H1 (cell line): ENCODE results near the gene RNGTT. TPM values are rescaled to one million over a fixed set of nuclear protein-coding genes. Genes with fewer than 3 reads are reported as not detected.

ENCODE experiments used
- CTCF ChIA-PET: fragments of 300-600 bp; sonication (Branson Sonifier 250); formaldehyde crosslinking; loops from one replicate; lab custom pipeline; 2021; ENCODE audit not compliant: partially characterized antibody; lab: Charles Lee
- POLR2A ChIA-PET: fragments of 300-600 bp; sonication (Branson Sonifier 250); formaldehyde crosslinking; loops from one replicate; lab custom pipeline; 2021; ENCODE audit warnings: inconsistent platforms; ENCODE audit not compliant: partially characterized antibody; lab: Charles Lee
- DNase-seq, 2 experiments: peaks; one replicate each; pipeline versions ENCODE4 v3.0.0 to v3.0.0-alpha.2; 2010 to 2022; ENCODE audit warnings: low spot score in 2 of 2, low read depth in 1 of 2, mixed read lengths in 1 of 2
- FAIRE-seq: peaks from 2 replicates; lab custom pipeline; 2011; peaks lifted over from hg19 to GRCh38; lab: Jason Lieb, UNC
- H2AFZ ChIP-seq: 2 replicates; pipeline ENCODE4 v1.8.1; 2012; ENCODE audit warnings: low read length, inconsistent platforms
- H2AK5ac ChIP-seq: 2 replicates; pipeline ENCODE4 v1.6.1; 2013; ENCODE audit warnings: low read depth, low read length
- H2BK120ac ChIP-seq: replicated peaks from 2 replicates; pipeline ENCODE3; 2013; ENCODE audit warnings: low read depth, low read length, inconsistent platforms
- H2BK12ac ChIP-seq: 2 replicates; pipeline ENCODE4 v1.6.1; 2013; ENCODE audit warnings: low read depth, low read length
- H2BK15ac ChIP-seq: 2 replicates; pipeline ENCODE4 v1.6.1; 2013; ENCODE audit warnings: low read length
- H2BK20ac ChIP-seq: 2 replicates; pipeline ENCODE4 v1.6.1; 2013; ENCODE audit warnings: low read length
- H2BK5ac ChIP-seq: 2 replicates; pipeline ENCODE4 v1.6.1; 2013; ENCODE audit warnings: low read depth, low read length
- H3K14ac ChIP-seq: 2 replicates; pipeline ENCODE4 v1.6.1; 2013; ENCODE audit warnings: inconsistent platforms; ENCODE audit not compliant: insufficient read length
- H3K18ac ChIP-seq: 2 replicates; pipeline ENCODE4 v1.6.1; 2013; ENCODE audit warnings: low read length; ENCODE audit errors: extremely low read depth
- H3K23ac ChIP-seq: 2 replicates; pipeline ENCODE4 v1.6.1; 2013; ENCODE audit warnings: inconsistent platforms; ENCODE audit not compliant: insufficient read length
- H3K23me2 ChIP-seq: 2 replicates; pipeline ENCODE4 v1.6.1; 2013; ENCODE audit warnings: low read depth, low read length
- H3K27ac ChIP-seq: 2 replicates; pipeline ENCODE4 v1.6.1; 2011; ENCODE audit warnings: low read depth, low read length, inconsistent platforms
- H3K27me3 ChIP-seq, 4 experiments: replicated peaks in 1 of 4; 1 replicate in 1 of 4; 2 replicates in 3 of 4; pipeline versions ENCODE4 v1.6.1 to v1.8.1; 2011 to 2013; ENCODE audit warnings: low read length in 3 of 4, mild to moderate bottlenecking in 3 of 4, inconsistent platforms in 2 of 4, mixed read lengths in 2 of 4, moderate library complexity in 1 of 4; ENCODE audit not compliant: control insufficient read depth in 3 of 4, insufficient read depth in 3 of 4; ENCODE audit errors: extremely low read depth in 1 of 4
- H3K36me3 ChIP-seq, 4 experiments: 2 replicates each; pipeline versions ENCODE4 v1.6.1 to v1.8.1; 2011 to 2013; ENCODE audit warnings: mild to moderate bottlenecking in 4 of 4, low read length in 3 of 4, moderate library complexity in 2 of 4, control low read depth in 1 of 4, inconsistent platforms in 1 of 4; ENCODE audit not compliant: insufficient read depth in 4 of 4, control insufficient read depth in 2 of 4
- H3K4ac ChIP-seq: replicated peaks from 2 replicates; pipeline ENCODE3; 2013; ENCODE audit warnings: low read length, low read depth, mixed read lengths, inconsistent platforms; ENCODE audit not compliant: insufficient read length
- H3K4me1 ChIP-seq, 4 experiments: replicated peaks in 1 of 4; 1 replicate in 1 of 4; 2 replicates in 3 of 4; pipeline versions ENCODE4 v1.6.1 to v1.8.1; 2011 to 2013; ENCODE audit warnings: low read length in 3 of 4, inconsistent platforms in 2 of 4, mixed read lengths in 1 of 4; ENCODE audit not compliant: insufficient read depth in 4 of 4, control insufficient read depth in 3 of 4
- H3K4me2 ChIP-seq, 2 experiments: 2 replicates each; pipeline versions ENCODE4 v1.6.1 to v1.8.1; 2011 to 2013; ENCODE audit warnings: low read depth in 2 of 2, low read length in 2 of 2, control low read depth in 1 of 2, inconsistent platforms in 1 of 2, mild to moderate bottlenecking in 1 of 2; ENCODE audit not compliant: insufficient read depth in 1 of 2
- H3K4me3 ChIP-seq, 4 experiments: fragments of 200-600, 300-600 bp in 1 of 4; sonication (generic), shearing (Covaris generic), sonication (Bioruptor Twin) in 1 of 4; 2 replicates each; pipeline versions ENCODE4 v1.5.1 to v1.8.1; 2011 to 2016; ENCODE audit warnings: low read length in 4 of 4, low read depth in 3 of 4, control low read depth in 2 of 4, inconsistent platforms in 2 of 4, mild to moderate bottlenecking in 2 of 4, mixed read lengths in 1 of 4, moderate library complexity in 1 of 4; ENCODE audit not compliant: insufficient read depth in 2 of 4; ENCODE audit errors: extremely low read depth in 1 of 4
- H3K56ac ChIP-seq: replicated peaks from 2 replicates; pipeline ENCODE3; 2013; ENCODE audit warnings: low read depth, mild to moderate bottlenecking, mixed read lengths, low read length, inconsistent platforms; ENCODE audit not compliant: insufficient read length
- H3K79me1 ChIP-seq: 2 replicates; pipeline ENCODE4 v1.6.1; 2013; ENCODE audit warnings: low read depth, low read length, control low read depth
- H3K79me2 ChIP-seq, 2 experiments: 2 replicates each; pipeline versions ENCODE4 v1.6.1 to v1.8.1; 2012 to 2013; ENCODE audit warnings: low read length in 2 of 2, mild to moderate bottlenecking in 2 of 2, inconsistent platforms in 1 of 2; ENCODE audit not compliant: insufficient read depth in 2 of 2, control insufficient read depth in 1 of 2
- H3K9ac ChIP-seq, 4 experiments: replicated peaks in 1 of 4; 1 replicate in 1 of 4; 2 replicates in 3 of 4; pipeline versions ENCODE4 v1.6.1 to v1.8.1; 2011 to 2013; ENCODE audit warnings: low read depth in 3 of 4, low read length in 3 of 4, control low read depth in 2 of 4, mild to moderate bottlenecking in 2 of 4, moderate library complexity in 2 of 4, inconsistent platforms in 1 of 4; ENCODE audit errors: extremely low read depth in 1 of 4
- H3K9me3 ChIP-seq, 2 experiments: 2 replicates each; pipeline versions ENCODE4 v1.6.1 to v1.8.1; 2012 to 2013; ENCODE audit warnings: mild to moderate bottlenecking in 2 of 2, moderate library complexity in 2 of 2, control low read depth in 1 of 2, inconsistent platforms in 1 of 2, low read depth in 1 of 2, low read length in 1 of 2, mixed read lengths in 1 of 2; ENCODE audit not compliant: insufficient read depth in 2 of 2
- H4K20me1 ChIP-seq, 2 experiments: replicated peaks in 1 of 2; 2 replicates each; pipeline versions ENCODE3 to v1.8.1; 2011 to 2013; ENCODE audit warnings: inconsistent platforms in 2 of 2, low read length in 2 of 2, mild to moderate bottlenecking in 1 of 2; ENCODE audit not compliant: insufficient read depth in 2 of 2, control insufficient read depth in 1 of 2
- H4K5ac ChIP-seq: 2 replicates; pipeline ENCODE4 v1.6.1; 2013; ENCODE audit warnings: low read length, low read depth, mixed read lengths, inconsistent platforms; ENCODE audit not compliant: insufficient read length
- H4K8ac ChIP-seq: 2 replicates; pipeline ENCODE4 v1.8.0; 2013; ENCODE audit warnings: mild to moderate bottlenecking, moderate library complexity, low read length, inconsistent platforms; ENCODE audit not compliant: insufficient read depth; ENCODE audit errors: extremely low read depth
- H4K91ac ChIP-seq: replicated peaks from 2 replicates; pipeline ENCODE3; 2013; ENCODE audit warnings: low read length, mixed read lengths, inconsistent platforms; ENCODE audit not compliant: insufficient read length
- ASH2L ChIP-seq: fragments of 200-600, 300-600 bp; sonication (generic); IDR thresholded peaks from one replicate; pipeline ENCODE4 v1.7.1; 2017; ENCODE audit warnings: low read length
- CBX5 ChIP-seq: fragments of 300-800, 300-1000 bp; sonication (generic); IDR thresholded peaks from 2 replicates; pipeline ENCODE4 v1.7.1; 2016; ENCODE audit warnings: antibody characterized with exemption, low read length, low read depth
- CTBP2 ChIP-seq: IDR thresholded peaks from 2 replicates; pipeline ENCODE4 v1.7.0; 2011; ENCODE audit warnings: borderline replicate concordance, mild to moderate bottlenecking, moderate library complexity, mixed read lengths, low read length; ENCODE audit not compliant: insufficient read depth, insufficient read length
- EGR1 ChIP-seq: IDR thresholded peaks from 2 replicates; pipeline ENCODE4 v1.6.1; 2011; ENCODE audit warnings: low read depth, low read length, borderline replicate concordance
- EZH2 ChIP-seq: fragments of 200-600 bp; sonication (generic); IDR thresholded peaks from 2 replicates; pipeline ENCODE4 v1.7.1; 2012; ENCODE audit warnings: low read depth, mild to moderate bottlenecking, moderate library complexity, low read length, inconsistent platforms; ENCODE audit not compliant: severe bottlenecking
- GTF2F1 ChIP-seq: IDR thresholded peaks from 2 replicates; pipeline ENCODE4 v1.6.1; 2012; ENCODE audit warnings: low read depth, low read length, improper control_type of control experiment, borderline replicate concordance
- JUN ChIP-seq: IDR thresholded peaks from 2 replicates; pipeline ENCODE4 v1.6.1; 2011; ENCODE audit warnings: low read depth, mild to moderate bottlenecking, improper control_type of control experiment, low read length
- NRF1 ChIP-seq: IDR thresholded peaks from 2 replicates; pipeline ENCODE4 v1.6.1; 2011; ENCODE audit warnings: mild to moderate bottlenecking, low read depth, low read length, improper control_type of control experiment
- RBBP5 ChIP-seq: IDR thresholded peaks from 2 replicates; pipeline ENCODE4 v1.7.1; 2012; ENCODE audit warnings: low read depth, mild to moderate bottlenecking, inconsistent platforms, low read length, moderate library complexity, borderline replicate concordance
- SIN3A ChIP-seq, 2 experiments: IDR thresholded peaks in 1 of 2; conservative IDR thresholded peaks in 1 of 2; 2 replicates each; pipeline ENCODE4 v1.6.1; 2011 to 2012; ENCODE audit warnings: low read length in 2 of 2, improper control_type of control experiment in 1 of 2, low read depth in 1 of 2, mild to moderate bottlenecking in 1 of 2
- SIX5 ChIP-seq: IDR thresholded peaks from 2 replicates; pipeline ENCODE4 v1.6.1; 2011; ENCODE audit warnings: mild to moderate bottlenecking, low read depth, low read length
- TAF1 ChIP-seq: IDR thresholded peaks from 2 replicates; pipeline ENCODE4 v1.6.1; 2011; ENCODE audit warnings: mild to moderate bottlenecking, low read depth, low read length
- YY1 ChIP-seq: IDR thresholded peaks from 2 replicates; pipeline ENCODE4 v1.6.1; 2011; ENCODE audit warnings: low read depth, mild to moderate bottlenecking, low read length
- WGBS, 2 experiments: shearing (Covaris generic) in 1 of 2; methylation state at CpG; one replicate each; pipeline versions ENCODE4 v1.1.6 to v1.1.7; 2013 to 2015; ENCODE audit warnings: low lambda C conversion rate in 2 of 2, mixed read lengths in 2 of 2, inconsistent platforms in 1 of 2, low coverage in 1 of 2, missing lambda C conversion rate in 1 of 2; ENCODE audit not compliant: insufficient replicate concordance in 2 of 2, insufficient coverage in 1 of 2, insufficient read length in 1 of 2; ENCODE audit errors: extremely low coverage in 1 of 2, missing lambda C conversion rate in 1 of 2; 5-methylcytosine and 5-hydroxymethylcytosine counted together
- polyA plus RNA-seq, 7 experiments: library from polyadenylated mRNA; depleted of rRNA in 3 of 7; stranded (reverse) in 5 of 7; unstranded in 2 of 7; fragments of >200 nt in 5 of 7; fragments of 200-250 nt in 2 of 7; gene quantifications; 1 replicate in 5 of 7; 2 replicates in 1 of 7; 4 replicates in 1 of 7; pipeline versions ENCODE4 v1.2.1 to v1.2.3, GENCODE V29; 2011 to 2013; ENCODE audit warnings: missing spikeins in 2 of 7, mixed read lengths in 2 of 7
- total RNA-seq: library from RNA; stranded (reverse); fragmentation: NEBNext Ultra II Directional; extraction: Animal tissue kit (Norgen Biotek cat#: 25700); gene quantifications from 2 replicates; pipeline ENCODE4 v1.2.1, GENCODE V29; 2021

Gene RNGTT
- total and polyA plus RNA-seq, 2 of the 8 experiments (the other 6 are each of a cell fraction or from before 2014, with no cell fraction given): 3.6 to 21.2 TPM

DNA sequence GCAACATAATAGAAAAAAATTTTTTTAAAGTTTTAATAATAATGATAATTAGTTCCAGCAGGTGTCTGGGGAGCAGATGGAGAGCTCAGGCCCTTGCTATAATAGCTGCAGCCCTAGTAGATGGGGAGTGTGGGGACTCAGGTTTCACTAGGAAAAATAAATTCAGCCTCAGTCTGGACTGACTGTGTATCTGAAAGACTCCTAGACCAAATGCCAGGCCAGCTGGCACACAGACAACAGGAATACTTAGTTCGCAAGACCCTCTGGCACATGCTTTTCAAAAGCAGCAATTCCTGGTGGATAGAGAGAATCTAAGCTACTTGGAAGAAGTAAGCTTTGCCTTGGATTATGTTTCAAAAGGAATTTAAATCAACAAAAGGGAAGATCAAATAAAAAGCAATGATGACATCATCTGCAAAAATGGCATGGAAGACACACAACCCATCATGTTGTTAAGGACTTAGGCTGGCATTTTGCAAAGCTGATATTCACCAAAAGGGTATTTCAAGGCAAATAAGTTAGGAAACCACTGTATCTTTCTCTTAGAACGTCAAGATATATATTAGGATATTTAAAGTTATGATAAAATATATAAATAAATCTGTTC lies 107.8 kb downstream of the RNGTT start:
- FAIRE-seq (no peak), DNase-seq (no peak)
- H2BK20ac ChIP-seq: no peak overlapping the region
- ChIA-PET POLR2A (no interaction called here), CTCF (interaction anchor here (1.2 to 2.2 kb wide), 3 partner anchors 15 to 75 kb away, joined by 3 to 9 read pairs (median 6); no protein-coding TSS in a partner anchor)
- H3K4me3 ChIP-seq: no peak overlapping the region
- H3K9me3 ChIP-seq: no peaks in the 10 kb centered on the region
- H3K27ac ChIP-seq: no peak overlapping the region
- H2AFZ ChIP-seq: no peak overlapping the region
- no peak overlapping the region for H4K8ac ChIP-seq
- no peak overlapping the region for H4K91ac ChIP-seq
- no peak overlapping the region for H3K56ac ChIP-seq
- no peak overlapping the region for H2BK5ac ChIP-seq
- no peak overlapping the region for H3K18ac ChIP-seq
- H3K4ac ChIP-seq: no peak overlapping the region
- H3K4me1 ChIP-seq: no peaks in the 10 kb centered on the region
- H3K23me2 ChIP-seq: no peaks in the 10 kb centered on the region
- no peaks in the 10 kb centered on the region for H3K27me3 ChIP-seq
- H3K23ac ChIP-seq: no peak overlapping the region
- WGBS, 2 experiments: 88% methylated on average over 2 of the region's 2 CpGs; no CpG with 5 or more reads in 1 of the 2 experiments
- H4K5ac ChIP-seq: no peak overlapping the region
- no peak overlapping the region for H3K14ac ChIP-seq
- H2BK12ac ChIP-seq: no peak overlapping the region
- no peak overlapping the region for H3K4me2 ChIP-seq
- no peaks in the 10 kb centered on the region for H3K79me2 ChIP-seq
- no peak overlapping the region for H2AK5ac ChIP-seq
- H2BK15ac ChIP-seq: no peak overlapping the region
- no peaks in the 10 kb centered on the region for H3K36me3 ChIP-seq
- no peak overlapping the region for H2BK120ac ChIP-seq
- no peaks in the 10 kb centered on the region for H4K20me1 ChIP-seq
- no peaks in the 10 kb centered on the region for H3K79me1 ChIP-seq
- no peak overlapping the region for H3K9ac ChIP-seq
- TF ChIP-seq JUN: no peak
- TF ChIP-seq TAF1: no peak
- no peak for TF ChIP-seq RBBP5
- TF ChIP-seq CTBP2: no peak
- TF ChIP-seq GTF2F1: no peak
- no peak for TF ChIP-seq NRF1
- no peak for TF ChIP-seq EZH2
- no peak for TF ChIP-seq ASH2L
- TF ChIP-seq EGR1: no peak
- TF ChIP-seq CBX5: no peak
- no peak for TF ChIP-seq SIX5
- TF ChIP-seq SIN3A (conservative IDR thresholded peaks at IDR 0.05 in 1 of 2, IDR thresholded peaks at IDR 0.05 in 1 of 2; ENCODE audit: low read depth in 1 of 2, low read length in 2 of 2): no peak
- no peak for TF ChIP-seq YY1
